Esophagus squamous epithelium (tissue), 5 donors: ENCODE results near the gene RPS2. TPM values are rescaled to one million over a fixed set of nuclear protein-coding genes. Genes with fewer than 3 reads are reported as not detected.

Experiments used
- DNase-seq: peaks from one replicate; lab custom pipeline; 2025; lab: John Stamatoyannopoulos, UW
- H3K27ac ChIP-seq, 4 donors: fragments of 200-600 bp; sonication (generic); one replicate each; pipeline ENCODE4 v1.5.1; 2016 to 2019; ENCODE audit warnings: mild to moderate bottlenecking in 1 of 4
- H3K27me3 ChIP-seq, 4 donors: fragments of 200-600 bp; sonication (generic); 1 replicate in 3 of 4; 2 replicates in 1 of 4; pipeline versions ENCODE4 v1.5.1 to v1.6.0; 2017 to 2021; ENCODE audit warnings: antibody characterized with exemption in 1 of 4
- H3K36me3 ChIP-seq, 3 donors: fragments of 200-600 bp; sonication (generic); one replicate each; pipeline ENCODE4 v1.5.1; 2016 to 2019
- H3K4me1 ChIP-seq, 3 donors: fragments of 200-600 bp; sonication (generic); one replicate each; pipeline ENCODE4 v1.5.1; 2017 to 2019
- H3K4me3 ChIP-seq, 4 donors: fragments of 200-600 bp; sonication (generic); 1 replicate in 3 of 4; 2 replicates in 1 of 4; pipeline ENCODE4 v1.5.1; 2016 to 2019; ENCODE audit warnings: mild to moderate bottlenecking in 2 of 4, moderate library complexity in 1 of 4
- H3K9me3 ChIP-seq, 3 donors: fragments of 200-600 bp; sonication (generic); one replicate each; pipeline ENCODE4 v1.5.1; 2016 to 2019
- POLR2A ChIP-seq, 4 donors: fragments of 450-650 bp; IDR thresholded peaks; one replicate each; pipeline ENCODE4 v1.6.1; 2017; ENCODE audit warnings: antibody characterized with exemption in 4 of 4, mild to moderate bottlenecking in 4 of 4, moderate library complexity in 3 of 4
- WGBS, 2 donors: methylation state at CpG; one replicate each; pipeline ENCODE4 v1.1.5; 2018; 5-methylcytosine and 5-hydroxymethylcytosine counted together
- intact Hi-C: fragments of 100-400 bp; cut with DNase I; formaldehyde crosslinking; loops from one replicate; pipeline ENCODE4 v1.15.0; 2022
- total RNA-seq, 4 donors: library from RNA; depleted of rRNA; stranded (reverse); fragments of >200 nt; gene quantifications; one replicate each; pipeline ENCODE4 v1.1.0, GENCODE V29; 2016
- TF ChIP-seq, protein P1 (sequence below), 6 experiments: fragments of 450-650 bp in 4 of 6; fragments of 200-600 bp in 2 of 6; sonication (generic) in 2 of 6; IDR thresholded peaks; one replicate each; pipeline ENCODE4 v1.5.1; 2016 to 2019; ENCODE audit warnings: antibody characterized with exemption in 6 of 6, mild to moderate bottlenecking in 4 of 6, moderate library complexity in 4 of 6
- donor health status: DM: yes; HTN: yes; CAD: no.

RPS2 gene
- total RNA-seq, 4 donors from 2014 or later: 1,980 to 2,837 (median 2,292) TPM

DNA sequence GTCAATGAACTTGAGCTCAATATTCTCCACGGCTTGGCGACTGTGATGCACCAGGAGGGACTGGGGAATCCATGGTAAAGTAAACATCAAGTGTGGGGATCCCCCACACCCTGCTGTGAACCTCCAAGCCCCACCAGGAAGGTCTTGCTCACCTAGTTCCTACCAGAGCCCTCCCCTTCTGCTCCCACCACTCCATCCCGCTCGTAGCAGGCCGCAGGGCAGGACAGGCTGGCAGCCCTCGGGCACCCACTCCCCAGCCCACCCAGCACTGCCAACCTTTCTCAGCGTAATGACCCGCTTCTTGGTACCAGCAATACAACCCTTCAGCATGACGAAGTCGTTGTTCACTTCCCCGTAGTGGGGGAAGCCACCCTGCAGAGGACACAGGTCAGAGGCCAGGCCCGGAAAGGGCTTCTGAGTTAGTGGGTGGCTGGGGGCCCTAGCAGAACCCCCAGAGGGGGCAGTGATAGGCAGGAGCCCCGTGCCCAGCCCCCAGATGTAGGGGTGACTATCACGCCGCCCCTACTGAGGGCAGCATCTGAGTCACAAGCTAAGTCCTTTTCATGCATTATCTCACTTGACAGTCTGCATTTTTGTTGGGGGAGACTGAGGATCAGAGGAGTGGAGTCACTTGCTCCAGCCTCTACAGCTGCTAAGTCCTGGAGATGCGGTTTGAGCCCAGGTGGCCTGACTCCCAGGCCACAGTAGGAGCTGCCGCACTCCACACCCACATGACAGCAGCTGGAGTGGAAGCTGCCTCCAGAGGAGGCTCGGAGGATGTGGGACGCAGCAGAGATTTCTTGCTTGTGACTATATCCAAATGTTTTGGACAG, 18.9 kb downstream of the RPS2 start:
- no peaks in the 10 kb centered on the region for H3K9me3 ChIP-seq
- DNase-seq: no peak
- H3K27ac ChIP-seq: no peak overlapping the region
- no peak for TF ChIP-seq POLR2A (IDR thresholded peaks at IDR 0.05)
- TF ChIP-seq, protein P1, sequence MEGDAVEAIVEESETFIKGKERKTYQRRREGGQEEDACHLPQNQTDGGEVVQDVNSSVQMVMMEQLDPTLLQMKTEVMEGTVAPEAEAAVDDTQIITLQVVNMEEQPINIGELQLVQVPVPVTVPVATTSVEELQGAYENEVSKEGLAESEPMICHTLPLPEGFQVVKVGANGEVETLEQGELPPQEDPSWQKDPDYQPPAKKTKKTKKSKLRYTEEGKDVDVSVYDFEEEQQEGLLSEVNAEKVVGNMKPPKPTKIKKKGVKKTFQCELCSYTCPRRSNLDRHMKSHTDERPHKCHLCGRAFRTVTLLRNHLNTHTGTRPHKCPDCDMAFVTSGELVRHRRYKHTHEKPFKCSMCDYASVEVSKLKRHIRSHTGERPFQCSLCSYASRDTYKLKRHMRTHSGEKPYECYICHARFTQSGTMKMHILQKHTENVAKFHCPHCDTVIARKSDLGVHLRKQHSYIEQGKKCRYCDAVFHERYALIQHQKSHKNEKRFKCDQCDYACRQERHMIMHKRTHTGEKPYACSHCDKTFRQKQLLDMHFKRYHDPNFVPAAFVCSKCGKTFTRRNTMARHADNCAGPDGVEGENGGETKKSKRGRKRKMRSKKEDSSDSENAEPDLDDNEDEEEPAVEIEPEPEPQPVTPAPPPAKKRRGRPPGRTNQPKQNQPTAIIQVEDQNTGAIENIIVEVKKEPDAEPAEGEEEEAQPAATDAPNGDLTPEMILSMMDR (IDR thresholded peaks at IDR 0.05): no peak
- H3K36me3 ChIP-seq: peaks cover under 1 to 7% (median 6%) of the 10 kb centered on the region in 3 donors
- intact Hi-C loops: no loop called here
- no peaks in the 10 kb centered on the region for H3K27me3 ChIP-seq
- H3K4me3 ChIP-seq: no peak overlapping the region
- 80 to 97% methylated on average over 6 to 8 of the region's 19 CpGs for WGBS, 2 donors
- peaks cover 13 to 40% (median 21%) of the 10 kb centered on the region in 3 donors for H3K4me1 ChIP-seq

DNA sequence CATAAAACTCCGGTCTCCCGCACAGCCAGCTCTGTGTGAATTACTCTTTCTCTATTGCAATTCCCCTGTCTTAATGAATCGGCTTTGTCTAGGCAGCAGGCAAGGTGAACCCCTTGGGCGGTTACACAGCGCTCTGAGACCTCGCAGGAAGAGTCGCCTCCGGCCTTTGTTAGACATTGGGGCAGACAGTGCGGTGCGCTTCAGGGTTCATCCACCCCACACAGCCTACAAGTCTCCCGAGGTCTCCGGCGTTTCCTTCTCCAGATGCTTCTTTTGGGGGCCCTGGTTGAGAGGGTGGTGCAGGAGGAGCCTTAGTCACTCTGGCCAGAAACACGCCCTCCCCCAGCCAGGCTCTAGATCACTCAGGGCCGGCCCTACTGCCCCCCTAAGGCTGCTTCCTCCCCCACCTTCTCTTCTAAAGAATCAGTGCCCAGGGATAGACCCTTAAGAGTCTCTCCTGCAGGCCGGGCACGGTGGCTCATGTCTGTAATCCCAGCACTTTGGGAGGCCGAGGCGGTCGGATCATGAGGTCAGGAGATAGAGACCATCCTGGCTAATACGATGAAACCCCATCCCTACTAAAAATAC, 19.9 kb downstream of the RPS2 start:
- TF ChIP-seq POLR2A (IDR thresholded peaks at IDR 0.05): no peak
- TF ChIP-seq, protein P1 (IDR thresholded peaks at IDR 0.05): no peak
- 89 to 91% methylated on average over 8 to 10 of the region's 21 CpGs for WGBS, 2 donors
- H3K4me3 ChIP-seq: no peak overlapping the region
- H3K9me3 ChIP-seq: no peaks in the 10 kb centered on the region
- H3K36me3 ChIP-seq: peaks cover 9 to 18% (median 12%) of the 10 kb centered on the region in 3 donors
- H3K27me3 ChIP-seq: no peaks in the 10 kb centered on the region
- peaks cover 13 to 35% (median 17%) of the 10 kb centered on the region in 3 donors for H3K4me1 ChIP-seq
- no peak overlapping the region for H3K27ac ChIP-seq
- intact Hi-C loops: no loop called here
- DNase-seq: no peak

DNA sequence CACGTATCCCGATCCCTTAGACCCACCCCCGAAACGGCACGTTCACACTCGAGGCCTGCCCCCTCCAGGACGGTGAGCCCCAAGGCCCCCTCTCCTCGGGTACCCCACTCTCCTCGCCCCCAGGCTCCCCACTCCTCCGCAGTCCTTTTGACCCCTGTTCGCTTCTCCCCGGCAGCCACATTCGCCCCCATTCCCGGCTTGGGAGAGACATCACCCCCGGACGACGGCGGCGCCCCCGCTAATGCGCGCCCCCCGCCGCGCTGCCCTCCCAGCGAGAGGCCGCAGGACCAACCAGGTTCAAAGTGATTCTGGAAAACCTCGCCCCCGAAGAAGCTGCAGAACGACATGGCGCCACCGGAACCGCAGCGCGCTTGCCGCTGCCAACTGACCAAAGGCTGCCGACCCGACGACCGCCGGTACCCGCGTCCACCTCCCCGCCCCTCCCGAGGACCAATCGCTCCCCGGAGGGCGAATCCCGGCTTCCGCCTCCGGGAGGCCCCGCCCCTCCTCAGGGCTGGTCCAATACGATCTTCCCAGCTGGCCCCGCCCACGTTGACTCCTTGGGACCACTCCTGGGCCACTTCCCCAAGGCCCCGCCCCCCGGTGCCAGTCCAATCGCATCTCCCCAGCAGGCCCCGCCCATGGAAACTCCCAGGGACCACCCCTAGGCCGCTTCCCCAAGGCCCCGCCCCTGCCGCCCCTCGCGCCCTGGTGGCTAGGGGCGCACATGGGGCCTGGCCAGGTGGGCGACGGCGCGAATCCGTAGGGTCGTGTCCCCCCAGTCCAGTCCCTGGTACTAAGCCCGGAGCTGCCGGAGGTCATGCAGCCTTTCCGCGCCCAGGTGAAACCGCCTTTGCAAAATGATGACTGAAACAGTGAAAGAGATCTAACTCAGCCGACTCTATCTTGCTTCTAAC, 21.6 kb downstream of the RPS2 start, which contains the start of gene MSRB1:
Gene MSRB1 (minus strand): TSS at position 390 of the 917 bp plus-strand sequence. CDS start 43 bp downstream, at position 347.
- intact Hi-C loops: no loop called here
- 2 to 3% methylated on average over 13 to 18 of the region's 77 CpGs for WGBS, 2 donors
- Histone ChIP-seq H3K27me3 (no peaks in the 10 kb centered on the region), H3K4me3 (peak within 1 kb of the TSS; percentile 76 to 90 (median 86)), H3K9me3 (no peaks in the 10 kb centered on the region), H3K27ac (peak within 1 kb of the TSS; percentile 85 to 96 (median 91)), H3K4me1 (peaks cover 13 to 35% (median 17%) of the 10 kb centered on the region in 3 donors), H3K36me3 (peaks cover 22 to 34% (median 26%) of the 10 kb centered on the region in 3 donors)
- DNase-seq: peak; percentile 95
- TF ChIP-seq, protein P1 (IDR thresholded peaks at IDR 0.05): peak in 1 of 6 experiments; percentile 10
- TF ChIP-seq POLR2A (IDR thresholded peaks at IDR 0.05): peak in 3 of 4 donors; percentile 90 to 95 (median 94)

DNA sequence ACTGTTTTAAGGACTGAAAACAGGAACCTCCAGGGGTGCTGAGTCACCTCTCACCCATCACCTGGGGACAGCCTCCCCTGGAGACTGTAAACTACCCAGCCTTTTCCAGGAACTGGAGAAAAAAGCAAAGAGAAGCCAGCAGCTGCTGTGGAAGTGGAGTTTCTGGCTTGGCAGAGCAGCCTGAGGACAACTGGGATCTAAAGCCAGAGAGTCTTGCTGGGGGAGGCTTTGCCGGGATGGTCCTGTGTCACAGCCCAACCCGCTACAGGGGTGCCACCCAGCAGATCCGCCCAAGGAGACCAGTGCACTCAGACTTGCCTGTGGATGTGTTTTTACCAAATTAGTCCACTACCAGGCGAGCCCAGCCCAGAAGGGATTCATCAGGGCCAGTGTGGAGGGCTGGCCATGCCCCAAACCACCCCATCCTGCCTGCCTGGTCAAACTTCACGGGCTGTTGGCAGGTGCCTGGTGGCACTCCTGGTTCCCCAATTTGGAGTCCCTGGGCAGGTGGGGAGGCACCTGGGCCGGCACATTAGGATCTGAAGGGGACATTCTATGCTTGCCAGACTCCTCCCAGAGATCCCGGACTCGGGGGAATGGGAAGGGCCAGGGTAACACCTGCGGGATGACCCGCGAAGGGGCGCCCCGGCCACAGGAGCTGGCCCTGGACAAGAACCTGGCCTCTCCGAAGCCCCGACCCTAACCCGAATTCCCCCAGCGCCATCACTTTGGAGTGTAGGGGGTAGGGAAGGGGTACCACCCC, 22.4 kb downstream of the RPS2 start:
- DNase-seq: no peak
- 5 to 16% methylated on average over 4 to 9 of the region's 17 CpGs for WGBS, 2 donors
- TF ChIP-seq POLR2A (IDR thresholded peaks at IDR 0.05): peak in 1 of 4 donors; percentile 11
- TF ChIP-seq, protein P1 (IDR thresholded peaks at IDR 0.05): no peak

More for the DNA sequence above, 22.4 kb downstream of the RPS2 start:
- Histone ChIP-seq H3K4me3 (peak overlapping the region; percentile 76 to 90 (median 86)), H3K36me3 (peaks cover 29 to 43% (median 29%) of the 10 kb centered on the region in 3 donors), H3K4me1 (peaks cover 13 to 35% (median 17%) of the 10 kb centered on the region in 3 donors), H3K27me3 (no peaks in the 10 kb centered on the region), H3K9me3 (no peaks in the 10 kb centered on the region), H3K27ac (peak overlapping the region; percentile 85 to 96 (median 91))
- intact Hi-C loops: no loop called here
